SU-DHL-6 (cell line): ENCODE data around the gene PLS1.

Experiments
- CTCF ChIP-seq: fragments of 200-600 bp; sonication (generic); IDR thresholded peaks from one replicate; pipeline ENCODE4 v1.5.1; 2017; ENCODE audit warnings: antibody characterized with exemption, mild to moderate bottlenecking, low read length, moderate library complexity; ENCODE audit not compliant: insufficient read depth, poor library complexity, severe bottlenecking
- EZH2phosphoT487 ChIP-seq: fragments of 200-600 bp; sonication (generic), shearing (Covaris generic); conservative IDR thresholded peaks from 2 replicates; pipeline ENCODE4 v1.6.1; 2018; ENCODE audit warnings: mild to moderate bottlenecking, antibody characterized with exemption, low read length, moderate library complexity, mixed read lengths

- no peak for TF ChIP-seq CTCF
- TF ChIP-seq EZH2phosphoT487, result no peak
These were observed 40.5 kb downstream of the PLS1 start for GRCh38 chr3:142636664-142637063.
